NCI-H345 treated with DMSO at 0.1 percent for 48 hours (cell line): Measurements from ENCODE around the gene NFIA.

Source experiments
- DNase-seq: peaks from one replicate; lab custom pipeline; 2025; ENCODE audit not compliant: unreplicated experiment; lab: John Stamatoyannopoulos, UW

The NFIA gene

DNA sequence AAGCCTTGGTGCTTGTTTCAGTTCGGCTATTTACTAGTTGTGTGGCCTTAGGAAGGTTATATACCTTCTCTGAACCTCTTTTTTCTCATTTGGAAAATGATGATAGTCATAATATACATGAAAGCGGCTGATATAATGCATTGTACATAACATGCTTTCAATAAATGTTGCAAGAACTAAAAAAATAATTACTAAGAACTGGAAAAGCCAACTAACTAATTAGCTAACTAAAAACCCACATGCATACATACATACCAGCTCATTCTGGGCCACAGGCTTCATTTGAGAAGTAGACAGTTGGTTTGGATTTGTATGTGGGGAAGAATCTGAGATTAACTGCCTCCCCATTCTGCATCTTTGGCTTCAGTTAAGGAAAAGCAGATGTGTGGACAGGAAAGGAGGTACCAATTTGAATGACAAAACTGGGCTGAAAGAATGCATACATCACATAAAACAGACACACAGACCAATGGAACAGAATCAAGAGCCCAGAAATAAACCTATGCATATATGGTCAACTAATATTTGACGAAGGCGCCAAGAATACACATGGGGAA is 424.7 kb downstream of the NFIA start:
- DNase-seq, result no peak
